ENCODE data around the gene NTM.

DNA sequence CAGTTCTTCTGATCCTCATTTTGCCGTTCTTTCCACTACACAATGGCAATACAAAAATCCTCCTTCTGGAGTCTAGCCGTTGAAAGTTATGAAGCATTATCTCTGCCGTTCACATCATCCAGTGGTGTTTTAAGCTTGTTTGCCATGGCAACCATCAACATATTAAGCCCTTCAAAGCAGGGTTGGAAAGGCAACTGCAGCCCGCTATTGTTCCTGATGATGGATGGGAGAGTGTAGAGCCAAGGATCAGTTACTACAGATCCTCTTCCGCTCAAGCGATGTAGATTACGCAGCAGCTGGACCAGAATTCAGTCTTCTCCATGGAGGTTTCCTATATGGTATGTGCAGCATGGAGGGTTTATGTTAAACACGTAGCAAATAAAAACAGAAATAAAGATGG is 352.7 kb downstream of the NTM start:
- TF ChIP-seq EZH2 (IDR thresholded peaks at IDR 0.05) (no peak), POLR2AphosphoS5 (IDR thresholded peaks at IDR 0.05; ENCODE audit: borderline replicate concordance, low read depth, low read length) (no peak), FOXP2 (optimal IDR thresholded peaks at IDR 0.05; ENCODE audit: control extremely low read depth, extremely low read length, insufficient read depth) (no peak)
